Spinal cord (tissue), 10 donors: Measurements from ENCODE around the gene ZNF577. TPM values are rescaled to one million over a fixed set of nuclear protein-coding genes. Genes with fewer than 3 reads are reported as not detected.
"Not testable (repeated sequence)": the region's sequence is repeated elsewhere in the genome, so short reads cannot be mapped to it uniquely, and the experiment has no call there.

Source experiments
- DNase-seq, 6 donors: peaks; one replicate each; pipeline versions ENCODE4 v3.0.0 to v3.0.0-alpha.2; 2013 to 2015; ENCODE audit warnings: low spot score in 6 of 6, low read depth in 4 of 6
- H3K27ac ChIP-seq: one replicate; pipeline ENCODE4 v1.5.1; 2013; ENCODE audit warnings: low read depth, low read length, control low read depth
- H3K27me3 ChIP-seq: one replicate; pipeline ENCODE4 v1.6.1; 2013; ENCODE audit warnings: low read length; ENCODE audit not compliant: control insufficient read depth, insufficient read depth
- H3K36me3 ChIP-seq: one replicate; pipeline ENCODE4 v1.6.1; 2013; ENCODE audit warnings: low read length; ENCODE audit not compliant: control insufficient read depth, insufficient read depth
- H3K4me1 ChIP-seq: one replicate; pipeline ENCODE4 v1.6.1; 2013; ENCODE audit warnings: low read length; ENCODE audit not compliant: control insufficient read depth, insufficient read depth
- H3K4me3 ChIP-seq: one replicate; pipeline ENCODE4 v1.5.1; 2013; ENCODE audit warnings: low read depth, low read length, control low read depth
- H3K9me3 ChIP-seq: one replicate; pipeline ENCODE4 v1.6.1; 2013; ENCODE audit warnings: low read length; ENCODE audit not compliant: control insufficient read depth, insufficient read depth
- WGBS: methylation state at CpG from one replicate; pipeline ENCODE4 v1.1.5; 2013; ENCODE audit warnings: missing lambda C conversion rate; ENCODE audit not compliant: insufficient coverage; 5-methylcytosine and 5-hydroxymethylcytosine counted together
- polyA plus RNA-seq, 2 donors: library from polyadenylated mRNA; unstranded; fragments of 120-200 nt; gene quantifications; one replicate each; pipeline ENCODE4 v1.2.1, GENCODE V29; 2013; ENCODE audit not compliant: insufficient read length in 2 of 2
- total RNA-seq, 2 donors: library from RNA; depleted of rRNA in 1 of 2; stranded (reverse); fragments of 120-200 nt in 1 of 2; fragments of >200 nt in 1 of 2; gene quantifications; one replicate each; pipeline versions ENCODE4 v1.2.3 to v1.2.4, GENCODE V29; 2013 to 2014
- donor health status: healthy.

The ZNF577 gene
- total and polyA plus RNA-seq, 4 donors: 31.0 to 46.2 (median 39.4) TPM

- no CpG with 5 or more reads among the region's 5 CpGs for WGBS
- peaks cover 12% of the 10 kb centered on the region for H3K9me3 ChIP-seq
These were observed 27.6 kb upstream of the ZNF577 start for GRCh38 chr19:51915324-51915867.

DNA sequence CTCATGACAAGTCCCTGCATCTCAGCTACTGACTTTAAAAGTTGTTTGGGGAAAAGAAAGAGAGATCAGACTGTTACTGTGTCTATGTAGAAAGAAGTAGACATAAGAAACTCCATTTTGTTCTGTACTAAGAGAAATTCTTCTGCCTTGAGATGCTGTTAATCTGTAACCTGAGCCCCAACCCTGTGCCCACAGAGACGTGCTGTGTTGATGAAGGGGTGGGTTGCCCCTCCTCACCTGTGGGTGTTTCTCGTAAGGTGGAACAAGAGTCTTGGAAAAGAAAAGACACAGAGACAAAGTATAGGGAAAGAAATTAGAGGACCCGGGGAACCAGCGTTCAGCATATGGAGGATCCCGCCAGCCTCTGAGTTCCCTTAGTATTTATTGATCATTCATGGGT, 20.2 kb upstream of the ZNF577 start:
- H3K4me1 ChIP-seq, H3K4me3 ChIP-seq, DNase-seq, H3K36me3 ChIP-seq, H3K27me3 ChIP-seq, H3K27ac ChIP-seq, H3K9me3 ChIP-seq: not testable (repeated sequence)
- whole genome bisulfite sequencing: 29% methylated on average over 2 of the region's 5 CpGs

More at GRCh38 chr19:51915324-51915867, 27.6 kb upstream of the ZNF577 start:
- H3K4me3 ChIP-seq: no peak overlapping the region
- no peak overlapping the region for H3K27ac ChIP-seq
- H3K4me1 ChIP-seq: no peaks in the 10 kb centered on the region
- no peaks in the 10 kb centered on the region for H3K36me3 ChIP-seq
- H3K27me3 ChIP-seq: no peaks in the 10 kb centered on the region
- no peak for DNase-seq

DNA sequence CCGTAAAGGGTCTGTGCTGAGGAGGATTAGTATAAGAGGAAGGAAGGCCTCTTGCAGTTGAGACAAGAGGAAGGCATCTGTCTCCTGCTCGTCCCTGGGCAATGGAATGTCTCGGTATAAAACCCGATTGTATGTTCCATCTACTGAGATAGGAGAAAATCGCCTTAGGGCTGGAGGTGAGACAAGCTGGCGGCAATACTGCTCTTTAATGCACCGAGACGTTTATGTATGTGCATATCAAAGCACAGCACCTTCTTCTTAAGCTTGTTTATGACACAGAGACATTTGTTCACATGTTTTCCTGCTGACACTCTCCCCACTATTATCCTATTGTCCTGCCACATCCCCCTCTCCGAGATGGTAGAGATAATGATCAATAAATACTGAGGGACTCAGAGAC, 18.4 kb upstream of the ZNF577 start:
- not testable (repeated sequence) for H3K4me1 ChIP-seq, H3K36me3 ChIP-seq, H3K9me3 ChIP-seq, H3K27me3 ChIP-seq, H3K4me3 ChIP-seq, DNase-seq, H3K27ac ChIP-seq
- WGBS: 19% methylated on average over 5 of the region's 9 CpGs

DNA sequence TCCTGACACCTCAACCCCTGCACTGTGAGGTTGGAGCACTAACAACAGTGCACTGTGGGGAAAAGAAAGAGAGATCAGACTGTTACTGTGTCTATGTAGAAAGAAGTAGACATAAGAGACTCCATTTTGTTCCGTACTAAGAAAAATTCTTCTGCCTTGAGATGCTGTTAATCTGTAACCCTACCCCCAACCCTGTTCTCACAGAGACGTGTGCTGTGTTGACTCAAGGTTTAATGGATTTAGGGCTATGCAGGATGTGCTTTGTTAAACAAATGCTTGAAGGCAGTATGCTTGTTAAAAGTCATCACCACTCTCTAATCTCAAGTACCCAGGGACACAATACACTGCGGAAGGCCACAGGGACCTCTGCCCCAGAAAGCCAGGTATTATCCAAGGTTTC, 17.9 kb upstream of the ZNF577 start:
- H3K27ac ChIP-seq, H3K4me3 ChIP-seq, H3K36me3 ChIP-seq, H3K4me1 ChIP-seq, H3K9me3 ChIP-seq, H3K27me3 ChIP-seq, DNase-seq: not testable (repeated sequence)
- no CpG with 5 or more reads among the region's 3 CpGs for WGBS

GRCh38 chr19:51905206-51905605, 17.5 kb upstream of the ZNF577 start:
- DNase-seq: no peak
- peaks cover 9% of the 10 kb centered on the region for H3K27me3 ChIP-seq
- H3K27ac ChIP-seq: no peak overlapping the region
- no peak overlapping the region for H3K4me3 ChIP-seq
- no peaks in the 10 kb centered on the region for H3K9me3 ChIP-seq
- H3K36me3 ChIP-seq: peaks cover 3% of the 10 kb centered on the region
- H3K4me1 ChIP-seq: peaks cover 5% of the 10 kb centered on the region
- WGBS: no CpG with 5 or more reads among the region's 3 CpGs

GRCh38 chr19:51904331-51905165, 16.8 kb upstream of the ZNF577 start, which contains the start of gene ZNF649:
ZNF649 (minus strand) TSS chr19:51905017; CDS start chr19:51900107, 4,910 bp downstream.
- peaks cover 5% of the 10 kb centered on the region for H3K4me1 ChIP-seq
- peak within 1 kb of the TSS; percentile 78 for H3K4me3 ChIP-seq
- peak within 1 kb of the TSS; percentile 89 for H3K27ac ChIP-seq
- 0% methylated on average over 35 of the region's 43 CpGs for WGBS
- peaks cover 6% of the 10 kb centered on the region for H3K36me3 ChIP-seq
- peak in 5 of 6 donors; percentile 81 to 98 (median 89) for DNase-seq
- H3K9me3 ChIP-seq: no peaks in the 10 kb centered on the region
- peaks cover 9% of the 10 kb centered on the region for H3K27me3 ChIP-seq

DNA sequence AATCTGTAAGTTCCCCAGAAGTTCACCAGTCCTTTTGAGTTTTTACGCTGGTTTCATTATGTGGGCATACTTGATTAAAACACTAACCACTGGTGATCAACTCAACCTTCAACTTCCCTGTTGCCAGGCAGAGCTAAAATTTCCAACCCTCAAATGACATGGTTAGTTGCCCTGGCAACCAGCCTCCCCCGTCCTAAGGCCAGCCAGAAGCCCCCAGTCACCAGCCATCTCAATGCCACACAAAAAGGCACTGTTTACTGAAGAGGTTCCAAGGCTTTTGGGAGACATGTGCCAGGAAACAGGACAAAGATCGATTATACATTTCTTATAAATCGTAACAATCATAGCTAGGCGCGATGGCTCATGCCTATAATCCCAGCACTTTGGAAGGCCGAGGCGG, 15.4 kb upstream of the ZNF577 start:
- WGBS: 46% methylated on average over 2 of the region's 8 CpGs
- H3K9me3 ChIP-seq: no peaks in the 10 kb centered on the region
- peaks cover 9% of the 10 kb centered on the region for H3K27me3 ChIP-seq
- peak overlapping the region; percentile 78 for H3K4me3 ChIP-seq
- peaks cover 5% of the 10 kb centered on the region for H3K4me1 ChIP-seq
- H3K36me3 ChIP-seq: peaks cover 19% of the 10 kb centered on the region
- no peak overlapping the region for H3K27ac ChIP-seq
- peak in 3 of 6 donors; percentile 63 to 81 (median 68) for DNase-seq

DNA sequence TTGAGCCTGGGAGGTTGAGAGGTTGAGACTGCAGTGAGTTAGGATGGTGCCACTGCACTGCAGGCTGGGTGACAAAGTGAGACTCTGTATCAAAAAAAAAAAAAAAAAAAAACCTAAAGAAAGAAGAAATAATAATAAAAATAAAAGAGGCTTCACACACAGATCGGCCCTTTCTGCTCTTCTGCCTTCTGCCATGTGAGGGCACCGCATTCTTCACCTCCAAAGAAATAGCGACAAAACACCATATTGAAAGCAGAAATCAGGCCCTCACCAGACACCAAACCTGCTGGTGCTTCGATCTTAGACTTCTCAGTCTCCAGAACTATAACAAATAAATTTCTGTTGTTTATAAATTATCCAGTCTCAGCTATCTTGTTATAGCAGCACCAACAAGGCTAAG, 14.1 kb upstream of the ZNF577 start:
- Histone ChIP-seq H3K4me1 (peaks cover 5% of the 10 kb centered on the region), H3K27me3 (peaks cover 6% of the 10 kb centered on the region), H3K9me3 (no peaks in the 10 kb centered on the region), H3K4me3 (no peak overlapping the region), H3K36me3 (peaks cover 25% of the 10 kb centered on the region), H3K27ac (no peak overlapping the region)
- no peak for DNase-seq
- WGBS: 71% methylated on average over 3 of the region's 4 CpGs

GRCh38 chr19:51891193-51891747, 3.5 kb upstream of the ZNF577 start:
- Histone ChIP-seq H3K4me1 (no peaks in the 10 kb centered on the region), H3K27ac (no peak overlapping the region), H3K27me3 (no peaks in the 10 kb centered on the region), H3K36me3 (peaks cover 60% of the 10 kb centered on the region), H3K9me3 (peaks cover 23% of the 10 kb centered on the region), H3K4me3 (no peak overlapping the region)
- WGBS: 98% methylated on average over 6 of the region's 10 CpGs
- DNase-seq: peak in 1 of 6 donors; percentile 8
